NB4 (cell line): ENCODE measurements around the gene LCT.
"Not testable (repeated sequence)": the region's sequence is repeated elsewhere in the genome, so short reads cannot be mapped to it uniquely, and the experiment has no call there.

Source experiments
- DNase-seq: peaks from one replicate; pipeline ENCODE4 v3.0.0; 2010; ENCODE audit warnings: low read depth
- H3K4me3 ChIP-seq: one replicate; pipeline ENCODE4 v1.5.1; 2011; ENCODE audit warnings: mild to moderate bottlenecking, low read depth, low read length, moderate library complexity
- MYC ChIP-seq: IDR thresholded peaks from 2 replicates; pipeline ENCODE4 v1.6.1; 2011; ENCODE audit warnings: low read depth, low read length
- POLR2A ChIP-seq: IDR thresholded peaks from 2 replicates; pipeline ENCODE4 v1.6.1; 2011; ENCODE audit warnings: mild to moderate bottlenecking; ENCODE audit not compliant: insufficient read length; ENCODE audit errors: extremely low read depth
- TF ChIP-seq, protein P1 (sequence below): IDR thresholded peaks from one replicate; pipeline ENCODE4 v1.5.1; 2012; ENCODE audit warnings: low read depth, low read length
- TF ChIP-seq, protein P2 (sequence below): IDR thresholded peaks from 2 replicates; pipeline ENCODE4 v1.6.1; 2011; ENCODE audit warnings: low read depth, low read length

LCT gene

DNA sequence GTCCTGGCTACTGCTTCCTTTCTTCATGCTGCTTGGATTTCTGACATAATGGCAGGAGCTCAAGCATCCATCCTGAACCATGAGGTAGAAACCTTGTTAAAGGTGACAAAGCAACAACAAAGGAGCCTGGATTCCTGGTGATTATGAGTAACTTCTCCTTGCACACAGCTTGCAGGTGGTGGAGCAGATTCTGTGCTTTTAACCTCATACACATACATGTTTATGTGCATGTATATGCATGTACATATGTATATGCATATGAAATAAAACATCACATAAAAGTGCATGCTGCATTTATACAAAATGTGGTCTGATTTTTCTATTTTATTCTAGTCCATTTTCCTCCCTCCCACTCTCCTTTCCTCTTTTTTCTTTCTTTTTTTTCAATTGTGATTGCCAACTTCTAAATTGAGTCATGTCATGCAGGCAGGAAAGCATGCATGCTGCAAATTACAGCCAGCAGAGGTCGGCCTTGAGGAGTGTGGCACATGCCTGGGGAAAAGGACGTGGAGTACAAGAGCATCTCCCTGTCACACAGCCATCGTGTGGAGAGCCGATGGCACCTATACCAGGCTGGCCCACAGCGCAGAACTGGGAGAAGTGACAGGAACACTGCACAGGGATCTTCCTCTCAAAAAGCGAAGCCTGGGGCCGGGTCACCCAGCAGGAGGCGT is 17.9 kb downstream of the LCT start:
- H3K4me3 ChIP-seq: no peak overlapping the region
- TF ChIP-seq, protein P1, sequence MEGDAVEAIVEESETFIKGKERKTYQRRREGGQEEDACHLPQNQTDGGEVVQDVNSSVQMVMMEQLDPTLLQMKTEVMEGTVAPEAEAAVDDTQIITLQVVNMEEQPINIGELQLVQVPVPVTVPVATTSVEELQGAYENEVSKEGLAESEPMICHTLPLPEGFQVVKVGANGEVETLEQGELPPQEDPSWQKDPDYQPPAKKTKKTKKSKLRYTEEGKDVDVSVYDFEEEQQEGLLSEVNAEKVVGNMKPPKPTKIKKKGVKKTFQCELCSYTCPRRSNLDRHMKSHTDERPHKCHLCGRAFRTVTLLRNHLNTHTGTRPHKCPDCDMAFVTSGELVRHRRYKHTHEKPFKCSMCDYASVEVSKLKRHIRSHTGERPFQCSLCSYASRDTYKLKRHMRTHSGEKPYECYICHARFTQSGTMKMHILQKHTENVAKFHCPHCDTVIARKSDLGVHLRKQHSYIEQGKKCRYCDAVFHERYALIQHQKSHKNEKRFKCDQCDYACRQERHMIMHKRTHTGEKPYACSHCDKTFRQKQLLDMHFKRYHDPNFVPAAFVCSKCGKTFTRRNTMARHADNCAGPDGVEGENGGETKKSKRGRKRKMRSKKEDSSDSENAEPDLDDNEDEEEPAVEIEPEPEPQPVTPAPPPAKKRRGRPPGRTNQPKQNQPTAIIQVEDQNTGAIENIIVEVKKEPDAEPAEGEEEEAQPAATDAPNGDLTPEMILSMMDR: peak; percentile 83
- TF ChIP-seq MYC (peak; percentile 89), POLR2A (no peak)
- TF ChIP-seq, protein P2, sequence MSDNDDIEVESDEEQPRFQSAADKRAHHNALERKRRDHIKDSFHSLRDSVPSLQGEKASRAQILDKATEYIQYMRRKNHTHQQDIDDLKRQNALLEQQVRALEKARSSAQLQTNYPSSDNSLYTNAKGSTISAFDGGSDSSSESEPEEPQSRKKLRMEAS: peak; percentile 94
- DNase-seq: peak; percentile 88

DNA sequence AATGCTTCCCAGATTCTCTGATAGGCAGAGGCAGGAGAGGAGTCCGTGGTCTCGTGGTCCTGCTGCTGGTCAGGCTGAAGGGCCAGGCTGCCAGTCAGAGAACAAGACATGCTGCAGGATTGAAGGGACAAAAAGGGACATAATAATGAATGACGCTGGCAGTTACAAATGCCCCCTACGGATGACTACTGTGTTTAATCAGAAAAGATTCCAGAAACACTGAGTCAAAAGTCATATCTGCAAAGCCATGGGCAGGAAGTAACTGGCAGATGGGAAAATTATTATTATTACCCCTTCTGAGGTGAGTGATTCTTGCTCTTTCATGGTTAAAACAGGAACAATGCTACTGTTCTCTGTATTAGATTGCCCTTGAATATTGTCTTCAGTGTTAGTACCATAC is 19.0 kb downstream of the LCT start:
- TF ChIP-seq, protein P2: no peak
- TF ChIP-seq, protein P1: no peak
- TF ChIP-seq MYC (no peak), POLR2A (no peak)
- no peak for DNase-seq
- no peak overlapping the region for H3K4me3 ChIP-seq

DNA sequence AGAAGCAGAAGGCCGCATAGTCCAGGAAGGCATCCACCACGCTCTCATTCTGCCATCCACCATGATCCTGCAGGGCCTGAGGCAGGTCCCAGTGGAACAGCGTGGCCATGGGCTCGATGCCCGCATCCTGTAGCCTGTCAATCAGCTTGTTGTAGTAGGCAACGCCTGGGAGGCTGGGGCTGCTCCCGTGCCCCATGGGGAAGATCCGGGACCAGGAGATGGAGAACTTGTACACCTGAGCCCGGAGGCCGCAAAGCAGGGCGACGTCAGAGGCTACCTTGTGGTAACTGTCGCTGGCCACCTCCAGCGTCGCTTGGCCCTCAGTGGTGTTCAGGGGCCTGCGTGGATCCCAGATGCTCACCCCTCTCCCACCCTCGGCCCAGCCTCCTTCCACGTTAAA is 19.5 kb downstream of the LCT start:
- no peak for DNase-seq
- no peak overlapping the region for H3K4me3 ChIP-seq
- TF ChIP-seq POLR2A (no peak), MYC (no peak)
- TF ChIP-seq, protein P2: no peak
- TF ChIP-seq, protein P1: no peak

DNA sequence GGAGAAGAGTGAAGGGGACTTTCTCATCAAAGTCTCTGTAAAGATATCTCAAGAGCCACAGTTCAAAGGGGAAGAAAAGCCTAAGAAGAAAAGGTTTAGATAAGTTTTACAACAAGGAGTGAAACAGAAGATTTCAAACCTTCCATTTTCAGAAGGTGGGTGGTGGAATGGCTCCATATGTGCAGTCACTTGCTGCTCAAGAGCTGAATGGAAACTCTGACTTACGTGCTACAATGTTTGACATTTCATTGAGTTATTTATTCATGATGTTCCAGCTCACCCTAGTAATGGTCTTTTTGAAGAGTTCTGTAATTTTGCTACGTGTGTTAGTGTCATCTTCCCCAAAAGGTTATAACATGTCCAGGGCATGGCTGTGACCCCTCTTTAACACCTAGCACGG is 21.7 kb downstream of the LCT start:
- TF ChIP-seq MYC (no peak), POLR2A (no peak)
- TF ChIP-seq, protein P1: no peak
- TF ChIP-seq, protein P2: no peak
- no peak for DNase-seq

DNA sequence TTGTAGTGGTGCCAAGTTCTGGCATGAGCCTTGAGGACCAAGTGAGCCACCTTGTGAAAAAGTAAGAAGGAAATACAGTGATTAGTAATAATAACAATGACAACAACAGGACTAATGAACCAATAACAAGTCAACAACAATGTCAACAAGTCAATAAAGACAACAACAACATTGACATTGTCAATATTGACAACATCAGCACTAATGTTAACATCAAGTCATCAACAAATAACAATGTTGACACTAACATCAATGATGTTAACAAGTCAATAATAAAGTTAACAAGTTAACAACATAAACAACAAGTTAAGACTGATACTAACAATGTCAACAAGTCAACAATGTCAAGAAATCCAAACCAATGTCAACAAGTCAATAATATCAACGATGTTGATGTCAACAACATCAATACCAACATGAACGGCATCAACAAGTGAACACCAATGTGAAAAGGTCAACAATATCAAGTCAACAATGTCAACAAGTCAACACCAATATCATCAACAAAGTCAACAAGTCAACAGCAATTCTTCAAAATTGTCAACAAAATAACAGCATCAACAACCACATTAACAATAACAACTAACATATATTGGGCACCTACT is 24.0 kb downstream of the LCT start:
- TF ChIP-seq, protein P1: no peak
- TF ChIP-seq, protein P2: no peak
- TF ChIP-seq MYC: no peak
- no peak for TF ChIP-seq POLR2A
- DNase-seq: no peak
- no peak overlapping the region for H3K4me3 ChIP-seq

More for the DNA sequence above, 21.7 kb downstream of the LCT start:
- H3K4me3 ChIP-seq: no peak overlapping the region

DNA sequence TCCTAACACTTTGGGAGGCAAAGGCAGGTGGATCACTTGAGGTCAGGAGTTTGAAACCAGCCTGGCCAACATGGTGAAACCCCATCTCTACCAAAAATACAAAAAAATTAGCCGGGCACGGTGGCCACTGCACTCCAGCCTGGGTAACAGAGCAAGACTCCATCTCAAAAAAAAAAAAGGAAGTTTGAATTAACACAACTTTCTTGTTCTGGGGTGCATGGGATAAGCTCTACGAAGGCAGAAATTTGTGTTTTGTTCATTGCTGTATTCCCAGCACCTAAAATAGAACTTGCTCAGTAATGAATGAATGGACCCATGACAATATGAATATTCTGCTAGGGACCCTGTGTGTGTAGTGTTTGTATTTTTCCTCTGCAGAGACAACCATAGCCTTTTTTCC is 29.1 kb downstream of the LCT start:
- not testable (repeated sequence) for DNase-seq, H3K4me3 ChIP-seq
